WTC11 (cell line): ENCODE results near the gene ALK. TPM values are rescaled to one million over a fixed set of nuclear protein-coding genes. Genes with fewer than 3 reads are reported as not detected.

Source experiments
- ATAC-seq: fragments of 200-7000 bp; cut with Tn5 transposase; 2 replicates; pipeline ENCODE4 v1.10.0; 2021; ENCODE audit warnings: mild to moderate bottlenecking, moderate library complexity
- CTCF ChIA-PET: fragments of 300-600 bp; sonication (Branson Sonifier 250); formaldehyde crosslinking; loops from one replicate; lab custom pipeline; 2021; ENCODE audit warnings: antibody characterized with exemption; lab: Charles Lee
- POLR2A ChIA-PET: fragments of 350-600 bp; sonication (Branson Sonifier 250); formaldehyde crosslinking; loops from one replicate; lab custom pipeline; 2021; ENCODE audit warnings: antibody characterized with exemption; lab: Charles Lee
- DNase-seq: peaks from one replicate; pipeline ENCODE4 v3.0.0; 2021; ENCODE audit warnings: low spot score
- H3K27ac Mint-ChIP-seq: 2 replicates; pipeline ENCODE4 v1.8.0; 2021; ENCODE audit warnings: mixed read lengths
- H3K27me3 Mint-ChIP-seq: 2 replicates; pipeline ENCODE4 v1.8.0; 2021; ENCODE audit warnings: low read depth, mild to moderate bottlenecking, moderate library complexity, mixed read lengths
- H3K36me3 Mint-ChIP-seq: 2 replicates; pipeline ENCODE4 v1.8.0; 2021; ENCODE audit warnings: mixed read lengths
- H3K4me1 Mint-ChIP-seq: 2 replicates; pipeline ENCODE4 v1.8.0; 2022; ENCODE audit warnings: mixed read lengths
- H3K4me3 Mint-ChIP-seq: 2 replicates; pipeline ENCODE4 v1.8.0; 2021; ENCODE audit warnings: mild to moderate bottlenecking, moderate library complexity, mixed read lengths
- H3K9me3 Mint-ChIP-seq: 2 replicates; pipeline ENCODE4 v1.8.0; 2021; ENCODE audit warnings: mixed read lengths
- FOXJ3 ChIP-seq: sonication (generic); formaldehyde crosslinking; IDR thresholded peaks from 2 replicates; pipeline ENCODE4 v1.9.0; 2021; ENCODE audit warnings: missing genetic modification reagents, mild to moderate bottlenecking, borderline replicate concordance
- FOXK1 ChIP-seq: sonication (generic); formaldehyde crosslinking; IDR thresholded peaks from 2 replicates; pipeline ENCODE4 v1.8.0; 2022; ENCODE audit warnings: mild to moderate bottlenecking, moderate library complexity, missing genetic modification reagents
- FOXP1 ChIP-seq: sonication (generic); formaldehyde crosslinking; IDR thresholded peaks from 2 replicates; pipeline ENCODE4 v1.8.0; 2022; ENCODE audit warnings: missing genetic modification reagents, mild to moderate bottlenecking, moderate library complexity, borderline replicate concordance
- GABPB1 ChIP-seq: sonication (generic); formaldehyde crosslinking; IDR thresholded peaks from 2 replicates; pipeline ENCODE4 v1.8.1; 2023; ENCODE audit warnings: mild to moderate bottlenecking, missing genetic modification reagents
- GTF2I ChIP-seq: fragments of 250-450 bp; sonication (Bioruptor Pico); conservative IDR thresholded peaks from 2 replicates; pipeline ENCODE4 v1.4.0; 2021; ENCODE audit warnings: mild to moderate bottlenecking
- HMGA2 ChIP-seq: fragments of 250-450 bp; sonication (Bioruptor Pico); IDR thresholded peaks from 2 replicates; pipeline ENCODE4 v1.4.0; 2021; ENCODE audit warnings: mild to moderate bottlenecking, moderate library complexity
- MYBL2 ChIP-seq: sonication (generic); formaldehyde crosslinking; IDR thresholded peaks from 2 replicates; pipeline ENCODE4 v1.8.1; 2023; ENCODE audit warnings: mild to moderate bottlenecking, moderate library complexity, missing genetic modification reagents
- PRRX2 ChIP-seq: fragments of 250-450 bp; sonication (Bioruptor Pico); IDR thresholded peaks from 2 replicates; pipeline ENCODE4 v1.8.0; 2021; ENCODE audit warnings: mild to moderate bottlenecking
- SMAD4 ChIP-seq: sonication (generic); formaldehyde crosslinking; IDR thresholded peaks from 2 replicates; pipeline ENCODE4 v1.8.0; 2022; ENCODE audit warnings: mild to moderate bottlenecking, missing genetic modification reagents
- ZNF219 ChIP-seq: sonication (generic); formaldehyde crosslinking; IDR thresholded peaks from 2 replicates; pipeline ENCODE4 v1.8.0; 2023; ENCODE audit warnings: missing genetic modification reagents, mild to moderate bottlenecking, borderline replicate concordance
- ZNF263 ChIP-seq: sonication (generic); formaldehyde crosslinking; IDR thresholded peaks from 2 replicates; pipeline ENCODE4 v1.8.1; 2022; ENCODE audit warnings: low read depth, mild to moderate bottlenecking, moderate library complexity, missing genetic modification reagents
- ZNF317 ChIP-seq: sonication (generic); formaldehyde crosslinking; IDR thresholded peaks from 2 replicates; pipeline ENCODE4 v1.8.1; 2023; ENCODE audit warnings: low read depth, mild to moderate bottlenecking, moderate library complexity, missing genetic modification reagents, borderline replicate concordance
- ZNF416 ChIP-seq: fragments of 250-450 bp; sonication (Bioruptor Pico); IDR thresholded peaks from 2 replicates; pipeline ENCODE4 v1.9.0; 2021; ENCODE audit warnings: mild to moderate bottlenecking, inconsistent platforms
- ZNF671 ChIP-seq: fragments of 250-450 bp; sonication (Bioruptor Pico); IDR thresholded peaks from 2 replicates; pipeline ENCODE4 v1.8.0; 2021; ENCODE audit warnings: mild to moderate bottlenecking
- total RNA-seq: library from RNA; stranded (reverse); gene quantifications from 3 replicates; pipeline ENCODE4 v1.2.3, GENCODE V29; 2021
- TF ChIP-seq, protein P1 (sequence below): sonication (generic); formaldehyde crosslinking; IDR thresholded peaks from 2 replicates; pipeline ENCODE4 v1.8.1; 2022; ENCODE audit warnings: mild to moderate bottlenecking, missing genetic modification reagents, moderate library complexity, borderline replicate concordance
- TF ChIP-seq, protein P2 (sequence below): sonication (generic); formaldehyde crosslinking; IDR thresholded peaks from 2 replicates; pipeline ENCODE4 v1.8.1; 2022; ENCODE audit warnings: low read depth, missing genetic modification reagents, borderline replicate concordance
- TF ChIP-seq, protein P3 (sequence below): fragments of 250-450 bp; sonication (Bioruptor Pico); IDR thresholded peaks from 2 replicates; pipeline ENCODE4 v1.8.0; 2021; ENCODE audit warnings: mild to moderate bottlenecking
- TF ChIP-seq, protein P4 (sequence below): sonication (generic); formaldehyde crosslinking; IDR thresholded peaks from 2 replicates; pipeline ENCODE4 v1.8.0; 2022; ENCODE audit warnings: mild to moderate bottlenecking, missing genetic modification reagents
- TF ChIP-seq, protein P5 (sequence below): sonication (generic); formaldehyde crosslinking; IDR thresholded peaks from 2 replicates; pipeline ENCODE4 v1.8.1; 2023; ENCODE audit warnings: mild to moderate bottlenecking, missing genetic modification reagents
- TF ChIP-seq, protein P6 (sequence below): fragments of 250-450 bp; sonication (Bioruptor Pico); IDR thresholded peaks from 2 replicates; pipeline ENCODE4 v1.9.0; 2021; ENCODE audit warnings: mild to moderate bottlenecking

Gene ALK
- total RNA-seq, 1 experiment from 2014 or later: not detected

DNA sequence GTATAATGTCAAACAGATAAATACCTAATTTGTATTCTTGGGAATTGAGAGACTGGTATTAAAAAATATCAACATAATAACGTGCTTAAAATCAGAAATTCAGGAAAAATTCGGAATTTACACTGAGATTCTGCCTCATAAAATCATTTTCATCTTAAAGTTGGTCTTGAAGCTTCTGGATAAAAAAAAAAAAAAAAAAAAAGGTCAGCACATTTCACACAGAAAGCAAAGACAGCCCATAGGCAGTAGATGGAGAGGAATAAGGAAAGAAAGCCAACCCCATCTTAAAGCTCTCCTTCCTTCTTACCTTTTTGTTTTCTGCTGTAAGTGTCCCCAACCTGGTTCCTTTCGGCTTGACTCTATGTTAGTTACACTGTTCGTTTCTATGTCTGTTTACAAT lies 41.5 kb upstream of the ALK start:
- no peaks in the 10 kb centered on the region for H3K36me3 Mint-ChIP-seq
- no peak overlapping the region for H3K4me3 Mint-ChIP-seq
- TF ChIP-seq, protein P1, sequence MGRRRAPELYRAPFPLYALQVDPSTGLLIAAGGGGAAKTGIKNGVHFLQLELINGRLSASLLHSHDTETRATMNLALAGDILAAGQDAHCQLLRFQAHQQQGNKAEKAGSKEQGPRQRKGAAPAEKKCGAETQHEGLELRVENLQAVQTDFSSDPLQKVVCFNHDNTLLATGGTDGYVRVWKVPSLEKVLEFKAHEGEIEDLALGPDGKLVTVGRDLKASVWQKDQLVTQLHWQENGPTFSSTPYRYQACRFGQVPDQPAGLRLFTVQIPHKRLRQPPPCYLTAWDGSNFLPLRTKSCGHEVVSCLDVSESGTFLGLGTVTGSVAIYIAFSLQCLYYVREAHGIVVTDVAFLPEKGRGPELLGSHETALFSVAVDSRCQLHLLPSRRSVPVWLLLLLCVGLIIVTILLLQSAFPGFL (CRISPR knock-in tag): no peak
- TF ChIP-seq HMGA2 (CRISPR knock-in tag): no peak
- TF ChIP-seq, protein P2, sequence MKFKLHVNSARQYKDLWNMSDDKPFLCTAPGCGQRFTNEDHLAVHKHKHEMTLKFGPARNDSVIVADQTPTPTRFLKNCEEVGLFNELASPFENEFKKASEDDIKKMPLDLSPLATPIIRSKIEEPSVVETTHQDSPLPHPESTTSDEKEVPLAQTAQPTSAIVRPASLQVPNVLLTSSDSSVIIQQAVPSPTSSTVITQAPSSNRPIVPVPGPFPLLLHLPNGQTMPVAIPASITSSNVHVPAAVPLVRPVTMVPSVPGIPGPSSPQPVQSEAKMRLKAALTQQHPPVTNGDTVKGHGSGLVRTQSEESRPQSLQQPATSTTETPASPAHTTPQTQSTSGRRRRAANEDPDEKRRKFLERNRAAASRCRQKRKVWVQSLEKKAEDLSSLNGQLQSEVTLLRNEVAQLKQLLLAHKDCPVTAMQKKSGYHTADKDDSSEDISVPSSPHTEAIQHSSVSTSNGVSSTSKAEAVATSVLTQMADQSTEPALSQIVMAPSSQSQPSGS: no peak
- TF ChIP-seq ZNF219 (CRISPR knock-in tag): no peak
- no peak for TF ChIP-seq ZNF317 (CRISPR knock-in tag)
- no peak for TF ChIP-seq ZNF263 (CRISPR knock-in tag)
- TF ChIP-seq, protein P3, sequence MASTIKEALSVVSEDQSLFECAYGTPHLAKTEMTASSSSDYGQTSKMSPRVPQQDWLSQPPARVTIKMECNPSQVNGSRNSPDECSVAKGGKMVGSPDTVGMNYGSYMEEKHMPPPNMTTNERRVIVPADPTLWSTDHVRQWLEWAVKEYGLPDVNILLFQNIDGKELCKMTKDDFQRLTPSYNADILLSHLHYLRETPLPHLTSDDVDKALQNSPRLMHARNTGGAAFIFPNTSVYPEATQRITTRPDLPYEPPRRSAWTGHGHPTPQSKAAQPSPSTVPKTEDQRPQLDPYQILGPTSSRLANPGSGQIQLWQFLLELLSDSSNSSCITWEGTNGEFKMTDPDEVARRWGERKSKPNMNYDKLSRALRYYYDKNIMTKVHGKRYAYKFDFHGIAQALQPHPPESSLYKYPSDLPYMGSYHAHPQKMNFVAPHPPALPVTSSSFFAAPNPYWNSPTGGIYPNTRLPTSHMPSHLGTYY (CRISPR knock-in tag): no peak
- TF ChIP-seq FOXP1 (CRISPR knock-in tag): no peak
- no peak for TF ChIP-seq MYBL2 (CRISPR knock-in tag)
- TF ChIP-seq, protein P4, sequence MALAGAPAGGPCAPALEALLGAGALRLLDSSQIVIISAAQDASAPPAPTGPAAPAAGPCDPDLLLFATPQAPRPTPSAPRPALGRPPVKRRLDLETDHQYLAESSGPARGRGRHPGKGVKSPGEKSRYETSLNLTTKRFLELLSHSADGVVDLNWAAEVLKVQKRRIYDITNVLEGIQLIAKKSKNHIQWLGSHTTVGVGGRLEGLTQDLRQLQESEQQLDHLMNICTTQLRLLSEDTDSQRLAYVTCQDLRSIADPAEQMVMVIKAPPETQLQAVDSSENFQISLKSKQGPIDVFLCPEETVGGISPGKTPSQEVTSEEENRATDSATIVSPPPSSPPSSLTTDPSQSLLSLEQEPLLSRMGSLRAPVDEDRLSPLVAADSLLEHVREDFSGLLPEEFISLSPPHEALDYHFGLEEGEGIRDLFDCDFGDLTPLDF (CRISPR knock-in tag): no peak
- TF ChIP-seq ZNF671 (CRISPR knock-in tag): no peak
- no peak for TF ChIP-seq ZNF416 (CRISPR knock-in tag)
- H3K27ac Mint-ChIP-seq: no peak overlapping the region
- ChIA-PET POLR2A (no interaction called here), CTCF (interaction anchor here (0.7 kb wide), 1 partner anchor 187 kb away, joined by 3 read pairs; no protein-coding TSS in a partner anchor)
- ATAC-seq (no peak), DNase-seq (no peak)
- H3K27me3 Mint-ChIP-seq: peaks cover 3% of the 10 kb centered on the region; the same call in 1 of the 2 replicates
- no peaks in the 10 kb centered on the region; the same call in 1 of the 2 replicates for H3K9me3 Mint-ChIP-seq
- peaks cover 27% of the 10 kb centered on the region for H3K4me1 Mint-ChIP-seq

DNA sequence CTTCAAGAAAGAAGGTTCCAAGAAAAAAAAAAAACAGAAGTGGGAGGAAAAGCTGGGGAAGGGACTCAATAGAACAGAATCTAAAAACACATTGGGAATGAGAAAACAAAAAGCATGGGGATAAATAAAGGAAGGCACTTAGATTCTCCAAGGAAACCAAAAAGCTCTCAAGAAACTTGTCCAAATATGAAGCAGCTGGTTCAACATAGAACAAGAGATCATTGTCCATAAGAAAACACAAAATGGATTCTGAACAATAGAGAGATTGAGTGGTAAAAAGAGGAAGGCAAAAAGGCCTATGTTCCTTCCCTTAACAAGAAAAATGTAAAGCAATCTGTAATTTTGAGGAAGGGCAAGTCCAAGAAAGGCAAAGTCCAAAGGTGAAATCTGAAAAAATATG lies 32.9 kb upstream of the ALK start:
- Mint-ChIP-seq H3K27ac (no peak overlapping the region), H3K4me1 (peaks cover 18% of the 10 kb centered on the region), H3K9me3 (no peaks in the 10 kb centered on the region; the same call in 1 of the 2 replicates), H3K4me3 (no peak overlapping the region), H3K36me3 (no peaks in the 10 kb centered on the region), H3K27me3 (no peaks in the 10 kb centered on the region)
- ChIA-PET POLR2A (no interaction called here), CTCF (interaction anchor here (0.9 kb wide), 1 partner anchor 31 kb away, joined by 5 read pairs; no protein-coding TSS in a partner anchor)
- ATAC-seq: no peak
- DNase-seq: no peak
- TF ChIP-seq GABPB1 (CRISPR knock-in tag) (no peak), GTF2I (CRISPR knock-in tag) (no peak), SMAD4 (CRISPR knock-in tag) (no peak), FOXJ3 (CRISPR knock-in tag) (no peak), FOXK1 (CRISPR knock-in tag) (no peak), PRRX2 (no peak), ZNF219 (CRISPR knock-in tag) (no peak)
- TF ChIP-seq, protein P1 (CRISPR knock-in tag): no peak
- TF ChIP-seq, protein P5, sequence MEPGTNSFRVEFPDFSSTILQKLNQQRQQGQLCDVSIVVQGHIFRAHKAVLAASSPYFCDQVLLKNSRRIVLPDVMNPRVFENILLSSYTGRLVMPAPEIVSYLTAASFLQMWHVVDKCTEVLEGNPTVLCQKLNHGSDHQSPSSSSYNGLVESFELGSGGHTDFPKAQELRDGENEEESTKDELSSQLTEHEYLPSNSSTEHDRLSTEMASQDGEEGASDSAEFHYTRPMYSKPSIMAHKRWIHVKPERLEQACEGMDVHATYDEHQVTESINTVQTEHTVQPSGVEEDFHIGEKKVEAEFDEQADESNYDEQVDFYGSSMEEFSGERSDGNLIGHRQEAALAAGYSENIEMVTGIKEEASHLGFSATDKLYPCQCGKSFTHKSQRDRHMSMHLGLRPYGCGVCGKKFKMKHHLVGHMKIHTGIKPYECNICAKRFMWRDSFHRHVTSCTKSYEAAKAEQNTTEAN (CRISPR knock-in tag): no peak
- TF ChIP-seq, protein P6, sequence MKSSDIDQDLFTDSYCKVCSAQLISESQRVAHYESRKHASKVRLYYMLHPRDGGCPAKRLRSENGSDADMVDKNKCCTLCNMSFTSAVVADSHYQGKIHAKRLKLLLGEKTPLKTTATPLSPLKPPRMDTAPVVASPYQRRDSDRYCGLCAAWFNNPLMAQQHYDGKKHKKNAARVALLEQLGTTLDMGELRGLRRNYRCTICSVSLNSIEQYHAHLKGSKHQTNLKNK: no peak
